ENCODE data around the gene PFN3.
A peak's percentile ranks its signal among the peaks of the same experiment; 100 is the strongest.

DNA sequence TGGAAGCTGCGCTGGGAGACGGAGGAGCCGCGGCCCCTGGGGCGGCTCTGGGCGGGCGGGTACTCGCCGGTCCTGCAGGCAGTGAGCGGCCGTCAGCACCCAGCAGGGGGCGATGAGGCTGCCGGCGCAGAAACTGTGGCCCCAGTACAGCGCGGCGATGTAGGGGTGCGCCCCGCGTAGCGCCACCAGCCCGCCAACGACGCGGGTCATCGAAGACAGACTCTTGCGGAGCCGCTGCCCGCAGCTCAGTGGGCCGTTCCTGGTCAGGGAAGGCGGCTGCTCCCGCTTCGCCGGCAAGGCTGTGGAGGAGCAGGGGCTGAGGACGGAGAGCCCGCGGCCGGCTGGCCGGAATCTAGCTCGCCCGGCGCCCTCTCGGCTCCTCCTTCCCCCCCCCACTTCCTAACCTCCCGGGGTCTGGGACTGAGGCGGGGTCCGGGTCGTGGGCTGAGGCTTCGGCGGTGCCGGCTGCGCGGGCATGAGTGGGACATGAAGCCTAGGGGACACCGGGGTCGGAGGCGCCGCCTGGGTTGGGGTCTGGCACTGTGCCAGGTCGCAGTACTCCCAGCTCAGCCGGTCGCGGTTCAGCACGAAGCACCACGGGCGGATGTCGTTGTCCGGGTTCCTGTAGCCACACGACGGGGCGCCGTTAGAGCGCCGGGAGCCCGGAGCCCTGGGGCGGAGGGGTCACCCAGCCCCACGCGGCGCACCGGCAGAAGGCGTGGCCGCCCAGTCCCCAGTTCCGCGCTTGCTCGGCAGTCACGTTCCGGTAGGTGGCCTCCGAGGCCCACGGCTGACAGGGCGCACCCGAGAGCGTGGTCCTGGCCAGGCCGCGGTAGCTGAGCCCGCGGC, 3.6 kb upstream of the PFN3 start:
- TF ChIP-seq, protein P1, sequence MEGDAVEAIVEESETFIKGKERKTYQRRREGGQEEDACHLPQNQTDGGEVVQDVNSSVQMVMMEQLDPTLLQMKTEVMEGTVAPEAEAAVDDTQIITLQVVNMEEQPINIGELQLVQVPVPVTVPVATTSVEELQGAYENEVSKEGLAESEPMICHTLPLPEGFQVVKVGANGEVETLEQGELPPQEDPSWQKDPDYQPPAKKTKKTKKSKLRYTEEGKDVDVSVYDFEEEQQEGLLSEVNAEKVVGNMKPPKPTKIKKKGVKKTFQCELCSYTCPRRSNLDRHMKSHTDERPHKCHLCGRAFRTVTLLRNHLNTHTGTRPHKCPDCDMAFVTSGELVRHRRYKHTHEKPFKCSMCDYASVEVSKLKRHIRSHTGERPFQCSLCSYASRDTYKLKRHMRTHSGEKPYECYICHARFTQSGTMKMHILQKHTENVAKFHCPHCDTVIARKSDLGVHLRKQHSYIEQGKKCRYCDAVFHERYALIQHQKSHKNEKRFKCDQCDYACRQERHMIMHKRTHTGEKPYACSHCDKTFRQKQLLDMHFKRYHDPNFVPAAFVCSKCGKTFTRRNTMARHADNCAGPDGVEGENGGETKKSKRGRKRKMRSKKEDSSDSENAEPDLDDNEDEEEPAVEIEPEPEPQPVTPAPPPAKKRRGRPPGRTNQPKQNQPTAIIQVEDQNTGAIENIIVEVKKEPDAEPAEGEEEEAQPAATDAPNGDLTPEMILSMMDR (conservative IDR thresholded peaks at IDR 0.05; ENCODE audit: low read length): peak; percentile 78
- TF ChIP-seq EZH2phosphoT487 (IDR thresholded peaks at IDR 0.05; ENCODE audit: borderline replicate concordance, low read depth, low read length): no peak
